HepG2 (cell line): ENCODE measurements around the gene MCFD2. TPM values are rescaled to one million over a fixed set of nuclear protein-coding genes. Genes with fewer than 3 reads are reported as not detected.

ENCODE experiments used
- ATAC-seq: fragments of 200-7000 bp; cut with Tn5 transposase; 3 replicates; pipeline ENCODE4 v1.9.1; 2020; ENCODE audit warnings: mild to moderate bottlenecking, moderate library complexity
- BruUV-seq: library from RNA; stranded (reverse); fragments of 400-500 nt; replicated peaks from 2 replicates; lab custom pipeline; 2021; lab: Mats Ljungman, UMichigan
- CTCF ChIA-PET: fragments of 300-600 bp; formaldehyde crosslinking; extraction: SDS; loops from one replicate; lab custom pipeline; 2021; ENCODE audit warnings: low total read pairs, inconsistent platforms, low intra/inter-chr PET ratio; lab: Yijun Ruan, JAX
- POLR2A ChIA-PET: fragments of 350-600 bp; sonication (Branson Sonifier 250); formaldehyde crosslinking; loops from one replicate; lab custom pipeline; 2020; ENCODE audit warnings: antibody characterized with exemption, inconsistent platforms; lab: Yijun Ruan, JAX
- DNase-seq: peaks from one replicate; pipeline ENCODE4 v3.0.0-alpha.2; 2015; ENCODE audit warnings: low spot score
- FAIRE-seq: peaks from 3 replicates; lab custom pipeline; 2011; peaks lifted over from hg19 to GRCh38; lab: Jason Lieb, UNC
- H2AFZ ChIP-seq: one replicate; pipeline ENCODE4 v1.6.1; 2011; ENCODE audit warnings: low read length, inconsistent platforms
- H3K27ac ChIP-seq: fragments of 300-600 bp; 3 replicates; pipeline ENCODE4 v1.8.0; 2011; ENCODE audit warnings: mixed run types, mild to moderate bottlenecking, mixed read lengths, low read length, inconsistent platforms; ENCODE audit not compliant: insufficient read depth; ENCODE audit errors: extremely low read length
- H3K27me3 ChIP-seq, 2 experiments: fragments of 200-600 bp in 1 of 2; 2 replicates in 1 of 2; 3 replicates in 1 of 2; pipeline versions ENCODE4 v1.6.0 to v1.8.0; 2011; ENCODE audit warnings: low read length in 2 of 2, mild to moderate bottlenecking in 2 of 2, moderate library complexity in 2 of 2, inconsistent platforms in 1 of 2; ENCODE audit not compliant: insufficient read depth in 2 of 2, control insufficient read depth in 1 of 2
- H3K36me3 ChIP-seq, 2 experiments: fragments of 200-600 bp in 1 of 2; replicated peaks in 1 of 2; 2 replicates in 1 of 2; 3 replicates in 1 of 2; pipeline versions ENCODE4 v1.5.1 to v1.8.0; 2011; ENCODE audit warnings: low read length in 2 of 2, inconsistent platforms in 1 of 2; ENCODE audit not compliant: insufficient read depth in 2 of 2, control insufficient read depth in 1 of 2
- H3K4me1 ChIP-seq: 2 replicates; pipeline ENCODE4 v1.5.1; 2012; ENCODE audit warnings: low read length, inconsistent platforms; ENCODE audit not compliant: insufficient read depth
- H3K4me2 ChIP-seq: 2 replicates; pipeline ENCODE4 v1.6.0; 2011; ENCODE audit warnings: low read depth, low read length, inconsistent platforms
- H3K4me3 ChIP-seq, 3 experiments: fragments of 200-600 bp in 1 of 3; sonication (generic), shearing (Covaris generic) in 1 of 3; replicated peaks in 1 of 3; 2 replicates each; pipeline ENCODE4 v1.5.1; 2011 to 2016; ENCODE audit warnings: low read length in 3 of 3, inconsistent platforms in 2 of 3, low read depth in 2 of 3, mild to moderate bottlenecking in 2 of 3, control low read depth in 1 of 3, mixed read lengths in 1 of 3; ENCODE audit not compliant: insufficient read depth in 1 of 3
- H3K79me2 ChIP-seq: one replicate; pipeline ENCODE4 v1.6.1; 2011; ENCODE audit warnings: low read length, inconsistent platforms; ENCODE audit not compliant: insufficient read depth
- H3K9ac ChIP-seq: 2 replicates; pipeline ENCODE4 v1.6.0; 2011; ENCODE audit warnings: mild to moderate bottlenecking, low read depth, low read length, inconsistent platforms; ENCODE audit not compliant: insufficient read depth
- H3K9me3 ChIP-seq: 2 replicates; pipeline ENCODE4 v1.5.1; 2012; ENCODE audit warnings: mild to moderate bottlenecking, low read length
- H4K20me1 ChIP-seq: 2 replicates; pipeline ENCODE4 v1.6.0; 2011; ENCODE audit warnings: inconsistent platforms, mild to moderate bottlenecking, low read length, moderate library complexity; ENCODE audit not compliant: insufficient read depth
- KAT2B ChIP-seq: fragments of 150-350 bp; IDR thresholded peaks from 2 replicates; pipeline ENCODE4 v1.6.1; 2014; ENCODE audit warnings: low read depth, low read length, borderline replicate concordance
- NRL ChIP-seq: sonication (generic); formaldehyde crosslinking; IDR thresholded peaks from 2 replicates; pipeline ENCODE4 v1.5.0; 2020; ENCODE audit warnings: missing genetic modification reagents, mild to moderate bottlenecking, moderate library complexity, borderline replicate concordance
- RORA ChIP-seq: sonication (generic); formaldehyde crosslinking; IDR thresholded peaks from 2 replicates; pipeline ENCODE4 v1.5.0; 2020; ENCODE audit warnings: mild to moderate bottlenecking, missing genetic modification reagents, moderate library complexity
- ZBTB20 ChIP-seq: sonication (generic); formaldehyde crosslinking; IDR thresholded peaks from 2 replicates; pipeline ENCODE4 v1.8.1; 2023; ENCODE audit warnings: missing genetic modification reagents, low read depth, mild to moderate bottlenecking, borderline replicate concordance
- ZC3H13 ChIP-seq: sonication (generic); formaldehyde crosslinking; IDR thresholded peaks from 2 replicates; pipeline ENCODE4 v1.8.1; 2023; ENCODE audit warnings: mild to moderate bottlenecking, missing genetic modification reagents, moderate library complexity
- in situ Hi-C: cut with HindIII; loops from 2 replicates; pipeline ENCODE4 v1.10.0; 2017; ENCODE audit warnings: low pct_unique_long_range_greater_than_20kb; ENCODE audit not compliant: extremely low pct_ligation_motif_present
- intact Hi-C: fragments of 100-400 bp; cut with micrococcal nuclease; formaldehyde crosslinking; loops from one replicate; pipeline ENCODE4 v1.10.0; 2022; ENCODE audit not compliant: unreplicated experiment
- polyA plus RNA-seq, 8 experiments: library from polyadenylated mRNA; depleted of rRNA in 3 of 8; stranded (reverse) in 7 of 8; unstranded in 1 of 8; fragments of >200 nt; fragmentation: Illumina TruSeq in 4 of 8; extraction: Trizol in 4 of 8; gene quantifications; 2 replicates each; pipeline versions ENCODE4 v1.2.1 to v1.2.3, GENCODE V29; 2011 to 2016; ENCODE audit warnings: low read depth in 4 of 8, missing spikeins in 1 of 8, mixed read lengths in 1 of 8; ENCODE audit not compliant: insufficient read depth in 1 of 8
- total RNA-seq, 5 experiments: library from RNA; depleted of rRNA; stranded (reverse); fragments of >200 nt; fragmentation: Illumina TruSeq; extraction: Trizol; gene quantifications; 2 replicates each; pipeline ENCODE4 v1.2.3, GENCODE V29; 2016; ENCODE audit warnings: low read depth in 1 of 5
- TF ChIP-seq, protein P1 (sequence below): sonication (generic); formaldehyde crosslinking; conservative IDR thresholded peaks from 2 replicates; pipeline ENCODE4 v1.8.1; 2023; ENCODE audit warnings: missing genetic modification reagents
- TF ChIP-seq, protein P2 (sequence below): sonication (generic); formaldehyde crosslinking; IDR thresholded peaks from 2 replicates; pipeline ENCODE4 v1.8.1; 2022; ENCODE audit warnings: mild to moderate bottlenecking, missing genetic modification reagents

MCFD2 gene
- total and polyA plus RNA-seq, 2 of the 13 experiments (the other 11 are each of a cell fraction or from before 2014, with no cell fraction given) = 183 to 232 TPM

DNA sequence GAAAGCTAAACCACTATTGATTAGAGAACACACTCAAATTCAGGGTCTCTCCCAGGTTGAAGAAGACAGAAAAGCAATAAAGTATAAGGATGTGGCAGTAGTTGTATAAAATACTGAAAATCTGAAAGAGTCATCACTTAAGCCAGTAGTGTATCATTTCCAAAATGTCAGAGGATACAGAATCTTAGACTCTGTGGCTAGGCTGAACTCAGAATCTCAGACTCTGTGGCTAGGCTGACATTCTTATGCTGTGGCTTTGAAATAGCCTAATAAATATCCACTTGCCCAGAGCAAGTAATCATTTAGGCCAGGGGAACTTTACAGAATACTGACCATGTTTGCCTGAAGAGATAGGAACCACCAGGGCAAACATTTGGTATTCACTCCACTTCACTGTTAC is 13.1 kb downstream of the MCFD2 start:
- Histone ChIP-seq H3K9me3 (no peaks in the 10 kb centered on the region), H3K4me3 (no peak overlapping the region), H3K79me2 (no peaks in the 10 kb centered on the region)
- intact Hi-C loops = no loop called here
- no peak for DNase-seq
- no peak for FAIRE-seq
- CTCF ChIA-PET = no interaction called here
- TF ChIP-seq ZC3H13 (CRISPR knock-in tag) (no peak), KAT2B (no peak), RORA (CRISPR knock-in tag) (no peak), NRL (CRISPR knock-in tag) (no peak), ZBTB20 (CRISPR knock-in tag) (no peak)
- TF ChIP-seq, protein P1, sequence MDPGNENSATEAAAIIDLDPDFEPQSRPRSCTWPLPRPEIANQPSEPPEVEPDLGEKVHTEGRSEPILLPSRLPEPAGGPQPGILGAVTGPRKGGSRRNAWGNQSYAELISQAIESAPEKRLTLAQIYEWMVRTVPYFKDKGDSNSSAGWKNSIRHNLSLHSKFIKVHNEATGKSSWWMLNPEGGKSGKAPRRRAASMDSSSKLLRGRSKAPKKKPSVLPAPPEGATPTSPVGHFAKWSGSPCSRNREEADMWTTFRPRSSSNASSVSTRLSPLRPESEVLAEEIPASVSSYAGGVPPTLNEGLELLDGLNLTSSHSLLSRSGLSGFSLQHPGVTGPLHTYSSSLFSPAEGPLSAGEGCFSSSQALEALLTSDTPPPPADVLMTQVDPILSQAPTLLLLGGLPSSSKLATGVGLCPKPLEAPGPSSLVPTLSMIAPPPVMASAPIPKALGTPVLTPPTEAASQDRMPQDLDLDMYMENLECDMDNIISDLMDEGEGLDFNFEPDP = no peak
- TF ChIP-seq, protein P2, sequence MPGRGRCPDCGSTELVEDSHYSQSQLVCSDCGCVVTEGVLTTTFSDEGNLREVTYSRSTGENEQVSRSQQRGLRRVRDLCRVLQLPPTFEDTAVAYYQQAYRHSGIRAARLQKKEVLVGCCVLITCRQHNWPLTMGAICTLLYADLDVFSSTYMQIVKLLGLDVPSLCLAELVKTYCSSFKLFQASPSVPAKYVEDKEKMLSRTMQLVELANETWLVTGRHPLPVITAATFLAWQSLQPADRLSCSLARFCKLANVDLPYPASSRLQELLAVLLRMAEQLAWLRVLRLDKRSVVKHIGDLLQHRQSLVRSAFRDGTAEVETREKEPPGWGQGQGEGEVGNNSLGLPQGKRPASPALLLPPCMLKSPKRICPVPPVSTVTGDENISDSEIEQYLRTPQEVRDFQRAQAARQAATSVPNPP = no peak
- TF ChIP-seq, all 625 proteins: peak for 0
- ATAC-seq = no peak
- H3K27me3 ChIP-seq = no peaks in the 10 kb centered on the region
- no peaks in the 10 kb centered on the region for H4K20me1 ChIP-seq
- H3K4me1 ChIP-seq = no peaks in the 10 kb centered on the region
- no peak overlapping the region for H3K4me2 ChIP-seq
- no peak overlapping the region for H3K27ac ChIP-seq
- BruUV-seq = TSS peak; percentile 33
- peaks cover 11 to 27% of the 10 kb centered on the region in 2 experiments for H3K36me3 ChIP-seq
- POLR2A ChIA-PET = interaction anchor here (1.0 kb wide), 1 partner anchor 14 kb away, joined by 3 read pairs; no protein-coding TSS in a partner anchor
- H2AFZ ChIP-seq = no peak overlapping the region
- no peak overlapping the region for H3K9ac ChIP-seq
- in situ Hi-C loops = no loop called here
